ENCODE data around the gene GNB1.

DNA sequence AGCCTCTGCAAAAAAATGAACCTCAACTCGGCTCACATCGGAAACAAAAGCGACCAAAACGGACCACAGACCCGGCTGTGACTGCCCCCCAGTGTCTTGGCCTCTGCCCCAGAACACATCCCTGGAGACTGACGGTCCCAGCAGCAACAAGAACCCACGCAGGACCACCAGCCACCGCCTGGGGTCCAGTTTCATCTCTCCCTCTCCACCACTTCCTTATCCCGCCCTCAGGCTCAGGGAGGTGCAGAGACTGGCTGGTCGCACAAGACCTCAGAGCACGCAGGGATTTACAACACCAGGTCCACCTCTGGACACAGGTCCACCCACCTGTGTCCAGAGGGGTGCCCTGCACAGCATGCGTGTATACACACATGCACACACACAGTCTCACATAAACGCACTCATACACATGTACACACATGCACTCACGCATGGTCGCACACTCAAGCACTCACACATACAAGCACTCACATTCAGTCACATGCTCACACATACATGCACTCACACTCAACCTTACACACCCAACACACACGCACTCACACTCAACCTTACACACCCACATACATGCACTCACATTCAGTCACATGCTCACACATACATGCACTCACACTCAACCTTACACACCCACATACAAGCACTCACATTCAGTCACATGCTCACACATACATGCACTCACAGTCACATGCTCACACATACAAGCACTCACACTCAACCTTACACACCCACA lies 46.8 kb upstream of the GNB1 start:
- TF ChIP-seq SNAI2 (CRISPR knock-in tag; IDR thresholded peaks at IDR 0.05) (no peak), ZNF8 (CRISPR knock-in tag; IDR thresholded peaks at IDR 0.05) (no peak), ISL1 (CRISPR knock-in tag; IDR thresholded peaks at IDR 0.05) (no peak), ARNTL (CRISPR knock-in tag; IDR thresholded peaks at IDR 0.05; ENCODE audit: borderline replicate concordance, low read depth) (no peak), ZFP30 (CRISPR knock-in tag; IDR thresholded peaks at IDR 0.05) (no peak), RARB (CRISPR knock-in tag; IDR thresholded peaks at IDR 0.05) (no peak)

Data from SK-N-SH treated with all-trans-retinoic acid at 6 μM for 48 hours (cell line).